Breast epithelium (tissue), 4 donors: Measurements from ENCODE around the gene RFXANK. TPM values are rescaled to one million over a fixed set of nuclear protein-coding genes. Genes with fewer than 3 reads are reported as not detected.

Source experiments
- DNase-seq, 2 donors: peaks; one replicate each; pipeline ENCODE4 v3.0.0-alpha.2; 2019; ENCODE audit warnings: low spot score in 2 of 2
- H3K27ac ChIP-seq, 2 donors: fragments of 200-600 bp; sonication (generic) in 1 of 2; one replicate each; pipeline ENCODE4 v1.5.1; 2016 to 2019; ENCODE audit warnings: mild to moderate bottlenecking in 1 of 2
- H3K27me3 ChIP-seq, 2 donors: fragments of 200-600 bp; sonication (generic) in 1 of 2; one replicate each; pipeline versions ENCODE4 v1.5.1 to v1.6.0; 2017 to 2019; ENCODE audit warnings: control low read depth in 1 of 2, mild to moderate bottlenecking in 1 of 2
- H3K36me3 ChIP-seq: fragments of 200-600 bp; one replicate; pipeline ENCODE4 v1.5.1; 2019
- H3K4me1 ChIP-seq, 2 donors: fragments of 200-600 bp; sonication (generic); one replicate each; pipeline ENCODE4 v1.5.1; 2016 to 2019; ENCODE audit warnings: control low read depth in 1 of 2
- H3K4me3 ChIP-seq, 3 donors: fragments of 200-600 bp; sonication (generic); 1 replicate in 2 of 3; 2 replicates in 1 of 3; pipeline ENCODE4 v1.5.1; 2016 to 2019; ENCODE audit warnings: mild to moderate bottlenecking in 3 of 3, moderate library complexity in 2 of 3
- H3K9me3 ChIP-seq, 2 donors: fragments of 200-600 bp; sonication (generic) in 1 of 2; one replicate each; pipeline ENCODE4 v1.5.1; 2016 to 2019; ENCODE audit warnings: control low read depth in 1 of 2
- POLR2A ChIP-seq: fragments of 450-650 bp; IDR thresholded peaks from one replicate; pipeline ENCODE4 v1.6.1; 2016; ENCODE audit warnings: antibody characterized with exemption, mild to moderate bottlenecking, moderate library complexity
- POLR2AphosphoS5 ChIP-seq, 3 donors: sonication (generic); formaldehyde crosslinking; IDR thresholded peaks; one replicate each; pipeline ENCODE4 v1.6.1; 2017; ENCODE audit warnings: antibody characterized with exemption in 3 of 3
- intact Hi-C: fragments of 100-400 bp; cut with DNase I; formaldehyde crosslinking; loops from one replicate; pipeline ENCODE4 v1.15.1; 2023; ENCODE audit warnings: low total_unique reads
- total RNA-seq, 3 donors: library from RNA; depleted of rRNA; stranded (reverse); fragments of >200 nt; gene quantifications; one replicate each; pipeline ENCODE4 v1.1.0, GENCODE V29; 2016
- TF ChIP-seq, protein P1 (sequence below), 3 donors: fragments of 450-650 bp; IDR thresholded peaks; one replicate each; pipeline ENCODE4 v1.5.1; 2016 to 2017; ENCODE audit warnings: antibody characterized with exemption in 3 of 3, mild to moderate bottlenecking in 3 of 3, moderate library complexity in 3 of 3

Gene RFXANK
- total RNA-seq, 3 donors from 2014 or later: 43.9 to 51.1 (median 47.7) TPM

GRCh38 chr19:19223060-19223459 is 31.0 kb downstream of the RFXANK start:
- intact Hi-C loops: no loop called here
- Histone ChIP-seq H3K27ac (no peak overlapping the region), H3K27me3 (peaks cover 3 to 44% of the 10 kb centered on the region in 2 donors), H3K9me3 (no peaks in the 10 kb centered on the region), H3K36me3 (no peaks in the 10 kb centered on the region), H3K4me3 (no peak overlapping the region), H3K4me1 (no peaks in the 10 kb centered on the region)
- no peak for DNase-seq
- TF ChIP-seq POLR2A: no peak
- TF ChIP-seq, protein P1, sequence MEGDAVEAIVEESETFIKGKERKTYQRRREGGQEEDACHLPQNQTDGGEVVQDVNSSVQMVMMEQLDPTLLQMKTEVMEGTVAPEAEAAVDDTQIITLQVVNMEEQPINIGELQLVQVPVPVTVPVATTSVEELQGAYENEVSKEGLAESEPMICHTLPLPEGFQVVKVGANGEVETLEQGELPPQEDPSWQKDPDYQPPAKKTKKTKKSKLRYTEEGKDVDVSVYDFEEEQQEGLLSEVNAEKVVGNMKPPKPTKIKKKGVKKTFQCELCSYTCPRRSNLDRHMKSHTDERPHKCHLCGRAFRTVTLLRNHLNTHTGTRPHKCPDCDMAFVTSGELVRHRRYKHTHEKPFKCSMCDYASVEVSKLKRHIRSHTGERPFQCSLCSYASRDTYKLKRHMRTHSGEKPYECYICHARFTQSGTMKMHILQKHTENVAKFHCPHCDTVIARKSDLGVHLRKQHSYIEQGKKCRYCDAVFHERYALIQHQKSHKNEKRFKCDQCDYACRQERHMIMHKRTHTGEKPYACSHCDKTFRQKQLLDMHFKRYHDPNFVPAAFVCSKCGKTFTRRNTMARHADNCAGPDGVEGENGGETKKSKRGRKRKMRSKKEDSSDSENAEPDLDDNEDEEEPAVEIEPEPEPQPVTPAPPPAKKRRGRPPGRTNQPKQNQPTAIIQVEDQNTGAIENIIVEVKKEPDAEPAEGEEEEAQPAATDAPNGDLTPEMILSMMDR (IDR thresholded peaks at IDR 0.05): no peak
- TF ChIP-seq POLR2AphosphoS5 (IDR thresholded peaks at IDR 0.05): no peak

DNA sequence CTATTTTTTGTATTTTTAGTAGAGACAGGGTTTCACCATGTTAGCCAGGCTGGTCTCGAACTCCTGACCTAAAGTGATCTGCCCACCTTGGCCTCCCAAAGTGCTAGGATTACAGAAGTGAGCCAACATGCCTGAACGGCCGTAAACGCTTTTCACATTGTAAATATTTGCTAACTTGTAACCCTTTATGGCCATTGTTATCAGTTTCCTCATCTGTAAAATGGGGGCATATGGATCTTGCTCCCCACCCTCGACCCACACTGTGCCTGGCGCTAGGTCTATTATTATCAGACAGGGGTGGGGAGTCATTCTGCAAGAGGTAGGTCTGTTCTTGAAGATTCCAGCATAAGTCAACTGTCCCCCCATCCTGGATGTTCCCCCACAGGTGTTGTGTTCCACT is 31.6 kb downstream of the RFXANK start:
- no peaks in the 10 kb centered on the region for H3K9me3 ChIP-seq
- H3K4me1 ChIP-seq: no peaks in the 10 kb centered on the region
- H3K4me3 ChIP-seq: no peak overlapping the region
- peaks cover 3 to 50% of the 10 kb centered on the region in 2 donors for H3K27me3 ChIP-seq
- DNase-seq: no peak
- no peak overlapping the region for H3K27ac ChIP-seq
- no peaks in the 10 kb centered on the region for H3K36me3 ChIP-seq
- TF ChIP-seq POLR2A (no peak), POLR2AphosphoS5 (IDR thresholded peaks at IDR 0.05) (no peak)
- TF ChIP-seq, protein P1 (IDR thresholded peaks at IDR 0.05): no peak
- intact Hi-C loops: no loop called here

DNA sequence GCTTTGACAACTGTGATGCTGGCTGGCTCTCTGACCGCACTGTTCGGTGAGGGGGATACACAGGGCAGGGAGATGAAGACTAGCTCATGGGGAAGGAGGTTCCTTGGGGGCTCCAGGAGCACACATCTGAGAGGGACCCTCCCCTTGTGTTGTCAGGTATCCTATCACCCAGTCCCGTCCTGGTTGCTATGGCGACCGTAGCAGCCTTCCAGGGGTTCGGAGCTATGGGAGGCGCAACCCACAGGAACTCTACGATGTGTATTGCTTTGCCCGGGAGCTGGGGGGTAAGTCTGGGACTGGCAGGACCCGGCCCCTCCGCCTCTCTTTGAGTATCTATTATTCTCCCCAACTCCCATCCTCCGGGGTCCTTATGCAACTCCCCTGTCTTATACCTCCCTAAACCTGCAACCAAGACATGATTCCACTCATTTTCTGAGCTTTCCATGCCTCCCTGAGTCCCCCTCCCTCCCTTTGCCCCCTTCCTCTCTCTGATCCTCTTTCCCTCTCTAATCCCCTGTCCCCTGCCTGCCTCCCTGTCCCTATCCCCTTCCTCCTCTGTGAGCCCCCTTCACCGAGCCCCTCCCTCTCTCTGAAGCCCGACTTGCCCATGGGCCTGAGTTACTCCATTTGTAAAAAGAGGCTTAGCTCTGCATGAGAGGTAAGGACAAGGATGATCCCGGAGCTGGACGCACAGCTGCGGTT is 32.2 kb downstream of the RFXANK start:
- H3K27me3 ChIP-seq: peaks cover 3 to 50% of the 10 kb centered on the region in 2 donors
- no peaks in the 10 kb centered on the region for H3K9me3 ChIP-seq
- no peaks in the 10 kb centered on the region for H3K36me3 ChIP-seq
- no peaks in the 10 kb centered on the region for H3K4me1 ChIP-seq
- no peak for TF ChIP-seq POLR2AphosphoS5 (IDR thresholded peaks at IDR 0.05)
- TF ChIP-seq, protein P1 (IDR thresholded peaks at IDR 0.05): no peak
- TF ChIP-seq POLR2A: no peak
- H3K4me3 ChIP-seq: peak overlapping the region in 2 of 3 donors; percentile 44 to 63
- H3K27ac ChIP-seq: no peak overlapping the region
- intact Hi-C loops: no loop called here
- no peak for DNase-seq

DNA sequence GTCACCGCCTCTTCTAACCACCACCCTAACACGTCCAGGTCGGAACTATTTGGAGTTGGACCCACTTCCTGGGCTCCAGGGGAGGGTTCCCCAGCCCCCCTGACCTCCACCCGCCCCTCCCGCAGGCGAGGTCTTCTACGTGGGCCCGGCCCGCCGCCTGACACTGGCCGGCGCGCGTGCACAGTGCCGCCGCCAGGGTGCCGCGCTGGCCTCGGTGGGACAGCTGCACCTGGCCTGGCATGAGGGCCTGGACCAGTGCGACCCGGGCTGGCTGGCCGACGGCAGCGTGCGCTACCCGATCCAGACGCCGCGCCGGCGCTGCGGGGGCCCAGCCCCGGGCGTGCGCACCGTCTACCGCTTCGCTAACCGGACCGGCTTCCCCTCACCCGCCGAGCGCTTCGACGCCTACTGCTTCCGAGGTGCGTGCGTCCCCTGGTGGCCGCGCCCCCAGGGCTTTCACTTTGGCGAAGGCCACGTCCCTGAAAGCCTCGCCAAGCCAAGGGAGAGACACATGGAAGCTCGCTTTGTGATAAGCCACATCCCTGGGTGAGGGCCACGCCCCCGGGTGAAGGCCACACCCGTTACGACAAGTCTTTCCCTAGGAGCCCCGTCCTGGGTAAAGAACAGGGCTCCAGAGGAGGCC is 32.9 kb downstream of the RFXANK start:
- Histone ChIP-seq H3K4me1 (no peaks in the 10 kb centered on the region), H3K4me3 (peak overlapping the region; percentile 22 to 63 (median 44)), H3K27ac (no peak overlapping the region), H3K27me3 (peaks cover 3 to 50% of the 10 kb centered on the region in 2 donors), H3K9me3 (no peaks in the 10 kb centered on the region), H3K36me3 (no peaks in the 10 kb centered on the region)
- intact Hi-C loops: no loop called here
- TF ChIP-seq POLR2AphosphoS5 (IDR thresholded peaks at IDR 0.05): no peak
- TF ChIP-seq, protein P1 (IDR thresholded peaks at IDR 0.05): peak in 2 of 3 donors; percentile 22 to 25
- peak; percentile 22 to 53 for DNase-seq

- Histone ChIP-seq H3K4me1 (no peaks in the 10 kb centered on the region), H3K36me3 (no peaks in the 10 kb centered on the region), H3K27ac (no peak overlapping the region), H3K4me3 (no peak overlapping the region), H3K27me3 (peaks cover 3 to 50% of the 10 kb centered on the region in 2 donors), H3K9me3 (no peaks in the 10 kb centered on the region)
- no peak for TF ChIP-seq POLR2A
- no peak for TF ChIP-seq POLR2AphosphoS5 (IDR thresholded peaks at IDR 0.05)
- TF ChIP-seq, protein P1 (IDR thresholded peaks at IDR 0.05): no peak
- DNase-seq: no peak
- intact Hi-C loops: no loop called here
Measured at GRCh38 chr19:19226204-19226603, 34.1 kb downstream of the RFXANK start.
